ENCODE measurements around the gene TSPAN7.

The TSPAN7 gene

GRCh38 chrX:38694394-38694793 lies 133.1 kb downstream of the TSPAN7 start:
- peak; percentile 58 for DNase-seq (ENCODE audit: low read depth)

GRCh38 chrX:38697461-38697860 lies 136.1 kb downstream of the TSPAN7 start:
- no peak for DNase-seq (ENCODE audit: low read depth)

GRCh38 chrX:38699121-38699520 lies 137.8 kb downstream of the TSPAN7 start:
- peak; percentile 29 for DNase-seq (ENCODE audit: low read depth)

- DNase-seq (ENCODE audit: low read depth), result peak; percentile 22
These were observed 138.4 kb downstream of the TSPAN7 start for GRCh38 chrX:38699696-38700095.

- DNase-seq (ENCODE audit: low read depth), result no peak
These were observed 139.7 kb downstream of the TSPAN7 start for GRCh38 chrX:38701073-38701472.

GRCh38 chrX:38704146-38704882 lies 143.0 kb downstream of the TSPAN7 start:
- DNase-seq (ENCODE audit: low read depth), result no peak

GRCh38 chrX:38717871-38718270 lies 156.5 kb downstream of the TSPAN7 start:
- DNase-seq (ENCODE audit: low read depth), result no peak

GRCh38 chrX:38718311-38718710 lies 157.0 kb downstream of the TSPAN7 start:
- peak; percentile 1 for DNase-seq (ENCODE audit: low read depth)

- DNase-seq (ENCODE audit: low read depth), result no peak
These were observed 165.3 kb downstream of the TSPAN7 start for GRCh38 chrX:38726612-38727011.

- DNase-seq (ENCODE audit: low read depth), result no peak
These were observed 166.3 kb downstream of the TSPAN7 start for GRCh38 chrX:38727668-38728067.

GRCh38 chrX:38732866-38733265 lies 171.5 kb downstream of the TSPAN7 start:
- no peak for DNase-seq (ENCODE audit: low read depth)

Data from fibroblast of gingiva (primary cell).